GM23248 (cell line): ENCODE measurements around the gene RRBP1.

Experiments used
- EZH2 ChIP-seq: fragments of 200-600 bp; sonication (generic); IDR thresholded peaks from 2 replicates; pipeline ENCODE4 v1.6.1; 2018; ENCODE audit warnings: antibody characterized with exemption, mild to moderate bottlenecking; ENCODE audit not compliant: insufficient read depth, poor library complexity, severe bottlenecking
- EZH2phosphoT487 ChIP-seq: fragments of 200-600 bp; sonication (generic); IDR thresholded peaks from 2 replicates; pipeline ENCODE4 v1.6.1; 2018; ENCODE audit warnings: antibody characterized with exemption, moderate library complexity, mild to moderate bottlenecking, low read depth; ENCODE audit not compliant: insufficient read depth

DNA sequence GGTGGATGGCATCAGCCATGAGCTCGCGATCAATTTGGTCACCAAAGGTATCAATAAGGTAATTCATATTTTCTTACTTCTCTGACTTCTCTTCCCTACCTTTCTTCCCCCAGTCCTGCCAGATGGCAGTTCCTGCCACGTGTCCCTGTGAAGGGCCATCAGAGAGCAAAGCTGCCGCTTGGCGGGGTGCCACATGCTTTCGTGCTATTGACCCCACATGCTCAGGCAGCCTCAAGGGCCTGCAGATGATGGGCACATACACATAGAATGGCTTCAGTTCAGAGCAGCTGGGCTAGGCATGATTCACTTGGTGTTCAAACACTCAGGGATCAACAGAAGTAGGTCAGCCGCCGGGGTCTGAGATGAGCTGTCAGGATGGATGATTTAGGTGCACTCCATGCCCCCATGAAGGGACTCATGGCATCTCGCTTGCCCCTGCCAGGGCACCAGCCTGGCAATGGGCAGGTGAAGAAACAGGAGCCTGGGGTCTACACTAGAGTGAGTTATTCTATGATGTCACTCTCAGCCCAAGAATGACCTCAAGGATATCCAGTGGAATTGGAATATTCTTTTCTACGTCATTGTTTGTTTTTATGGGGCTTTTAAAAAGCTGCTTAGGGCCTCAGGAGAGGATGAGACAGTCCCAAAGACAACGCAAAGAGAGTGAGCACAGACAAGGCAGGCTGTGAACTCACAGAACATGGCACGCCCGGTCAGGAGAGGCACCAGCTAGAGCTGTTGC lies 43.2 kb upstream of the RRBP1 start:
- TF ChIP-seq EZH2, result no peak
- no peak for TF ChIP-seq EZH2phosphoT487
